Immature natural killer cell (primary cell): ENCODE measurements around the gene CUL9. TPM values are rescaled to one million over a fixed set of nuclear protein-coding genes. Genes with fewer than 3 reads are reported as not detected.

Source experiments
- polyA plus RNA-seq, 3 donors: library from polyadenylated mRNA; unstranded; fragments of 300-500 nt; fragmentation: Illumina TruSeq; gene quantifications; one replicate each; pipeline ENCODE4 v1.2.3, GENCODE V29; 2021

CUL9 gene
- polyA plus RNA-seq, 3 donors from 2014 or later: 2.2 to 8.5 (median 4.4) TPM

Other genes starting within 250 kb of the CUL9 start
- under 1 TPM in 1 of 3 donors, not detected in 2; 0.55 TPM for gene GNMT, start 221.4 kb upstream of the CUL9 start, polyA plus RNA-seq
- 10 to 100 TPM; 12.2 to 18.1 (median 16.4) TPM for gene PEX6, start 203.0 kb upstream of the CUL9 start, polyA plus RNA-seq
- 10 to 100 TPM; 17.1 to 29.9 (median 17.7) TPM for gene PPP2R5D, start 197.6 kb upstream of the CUL9 start, polyA plus RNA-seq
- 100 to 1,000 TPM in 1 of 3 donors, 10 to 100 TPM in 2; 92.4 to 157 (median 97.6) TPM for gene MEA1, start 168.2 kb upstream of the CUL9 start, polyA plus RNA-seq
- gene KLHDC3, start 167.9 kb upstream of the CUL9 start, polyA plus RNA-seq: 100 to 1,000 TPM; 123 to 228 (median 143) TPM
- 10 to 100 TPM; 56.1 to 81.4 (median 78.9) TPM for gene RRP36, start 160.6 kb upstream of the CUL9 start, polyA plus RNA-seq
- 1 to 10 TPM in 2 of 3 donors, under 1 TPM in 1; 0.90 to 3.4 (median 1.3) TPM for gene CUL7, start 128.3 kb upstream of the CUL9 start, polyA plus RNA-seq
- 10 to 100 TPM; 37.5 to 60.8 (median 54.0) TPM for gene MRPL2, start 122.8 kb upstream of the CUL9 start, polyA plus RNA-seq
- gene KLC4, start 122.6 kb upstream of the CUL9 start, polyA plus RNA-seq: 10 to 100 TPM in 2 of 3 donors, 1 to 10 TPM in 1; 9.1 to 14.4 (median 11.0) TPM
- 1 to 10 TPM in 2 of 3 donors, not detected in 1; 1.1 TPM for gene PTK7, start 105.9 kb upstream of the CUL9 start, polyA plus RNA-seq
- gene SRF, start 10.9 kb upstream of the CUL9 start, polyA plus RNA-seq: 1 to 10 TPM; 4.8 to 7.3 (median 5.2) TPM
- gene DNPH1, start 47.3 kb downstream of the CUL9 start, polyA plus RNA-seq: 10 to 100 TPM; 23.7 to 36.8 (median 33.6) TPM
- not detected for gene TTBK1, start 61.3 kb downstream of the CUL9 start, polyA plus RNA-seq
- gene SLC22A7, start 116.1 kb downstream of the CUL9 start, polyA plus RNA-seq: not detected
- 1 to 10 TPM in 1 of 3 donors, under 1 TPM in 2; 0.26 to 1.3 (median 0.35) TPM for gene CRIP3, start 126.6 kb downstream of the CUL9 start, polyA plus RNA-seq
- gene ZNF318, start 187.5 kb downstream of the CUL9 start, polyA plus RNA-seq: 1 to 10 TPM in 2 of 3 donors, under 1 TPM in 1; 0.94 to 9.6 (median 5.7) TPM
- 10 to 100 TPM in 2 of 3 donors, 1 to 10 TPM in 1; 8.1 to 23.6 (median 11.5) TPM for gene ABCC10, start 245.3 kb downstream of the CUL9 start, polyA plus RNA-seq